ENCODE data around the gene GFER.

The GFER gene

DNA sequence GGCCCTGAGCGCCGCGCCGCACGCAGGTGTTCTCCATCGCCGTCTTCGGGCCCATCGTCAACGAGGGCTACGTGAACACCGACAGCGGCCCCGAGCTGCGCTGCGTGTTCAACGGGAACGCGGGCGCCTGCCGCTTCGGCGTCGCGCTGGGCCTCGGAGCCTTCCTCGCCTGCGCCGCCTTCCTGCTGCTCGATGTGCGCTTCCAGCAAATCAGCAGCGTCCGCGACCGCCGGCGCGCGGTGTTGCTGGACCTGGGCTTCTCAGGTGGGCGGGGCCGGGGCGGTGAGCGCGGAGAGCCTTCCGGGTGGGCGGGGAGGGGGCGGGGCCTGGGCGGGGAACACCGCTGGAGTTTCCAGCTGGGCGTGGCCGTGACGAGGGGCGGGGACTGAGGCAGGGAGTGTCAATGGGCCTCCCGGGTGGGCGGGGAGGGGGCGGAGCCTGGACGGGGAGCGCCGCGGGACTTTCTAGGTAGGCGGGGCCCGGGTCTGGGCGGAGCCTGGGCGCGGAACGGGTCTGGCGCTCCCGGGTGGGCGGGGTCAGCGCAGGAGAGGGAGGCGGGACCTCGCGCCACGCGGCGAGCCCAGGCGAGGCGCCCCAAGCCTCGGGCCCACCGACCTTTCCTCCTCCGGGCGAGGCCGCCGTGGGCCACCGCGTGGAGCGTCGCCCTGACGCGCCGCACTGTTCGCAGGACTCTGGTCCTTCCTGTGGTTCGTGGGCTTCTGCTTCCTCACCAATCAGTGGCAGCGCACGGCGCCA lies 8.1 kb downstream of the GFER start:
- DNase-seq: no peak

- no peak for DNase-seq
Measured at GRCh38 chr16:1992704-1993317, 8.8 kb downstream of the GFER start.

DNA sequence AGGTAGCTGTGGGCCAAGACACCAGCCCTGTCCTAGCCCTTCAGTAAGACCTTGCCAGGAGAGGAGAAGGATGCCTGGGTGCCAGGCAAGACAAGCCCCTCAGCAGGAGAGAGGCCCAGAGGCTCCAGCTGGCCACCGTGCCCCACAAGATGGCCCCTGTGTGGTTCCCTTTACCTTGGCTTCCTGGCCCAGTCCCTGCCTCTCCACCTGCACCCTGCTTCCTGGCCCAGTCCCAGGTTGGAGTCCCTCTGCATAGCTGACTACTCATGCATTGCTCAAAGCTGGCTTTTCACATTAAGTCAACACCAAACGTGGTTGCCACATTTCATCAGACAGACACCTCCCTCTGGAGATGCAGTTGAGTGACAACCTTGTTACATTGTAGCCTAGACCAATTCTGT lies 9.7 kb downstream of the GFER start:
- no peak for DNase-seq

DNA sequence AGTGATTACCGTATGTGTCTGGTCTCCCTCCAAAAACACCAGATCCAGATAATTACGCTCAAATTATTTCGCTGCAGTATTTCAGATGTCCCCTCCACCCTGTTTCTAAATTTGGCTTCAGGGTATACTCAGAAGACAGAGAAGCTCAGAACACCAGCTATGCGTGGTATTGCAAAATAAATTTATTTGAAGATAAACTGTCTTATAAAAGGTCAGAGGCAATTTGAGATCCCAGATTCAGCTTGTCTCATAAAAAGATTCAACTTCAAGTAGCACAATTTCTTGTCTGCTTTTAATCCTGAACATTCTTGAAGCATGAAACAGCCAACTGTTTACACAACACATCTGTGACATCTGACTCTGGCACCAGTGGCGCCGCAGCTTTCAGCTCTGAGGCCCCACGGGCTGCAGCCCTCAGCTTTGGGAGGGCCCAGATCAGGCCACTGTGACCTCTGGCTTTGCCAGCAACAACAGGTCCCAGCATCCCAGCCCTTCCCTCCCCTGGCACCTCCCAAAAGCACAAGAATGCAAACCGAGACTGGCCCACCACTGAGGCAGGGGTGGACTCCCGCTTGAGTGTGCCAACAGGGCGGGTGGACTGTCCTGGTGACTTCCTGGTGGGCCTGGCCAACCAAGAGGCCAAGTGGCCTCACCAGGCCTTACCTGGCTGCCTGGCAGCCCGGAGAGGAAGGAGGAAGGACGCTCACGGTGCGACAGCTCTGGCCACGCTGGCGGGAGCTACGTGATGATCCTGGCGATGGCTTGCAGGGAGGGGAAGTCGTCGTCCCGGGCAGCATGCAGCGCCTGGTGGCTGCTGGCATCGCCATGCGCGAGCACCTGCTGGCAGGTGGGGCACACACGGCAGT lies 13.7 kb downstream of the GFER start:
- DNase-seq: no peak

GRCh38 chr16:1998360-1998835 lies 14.4 kb downstream of the GFER start:
- DNase-seq: no peak

DNA sequence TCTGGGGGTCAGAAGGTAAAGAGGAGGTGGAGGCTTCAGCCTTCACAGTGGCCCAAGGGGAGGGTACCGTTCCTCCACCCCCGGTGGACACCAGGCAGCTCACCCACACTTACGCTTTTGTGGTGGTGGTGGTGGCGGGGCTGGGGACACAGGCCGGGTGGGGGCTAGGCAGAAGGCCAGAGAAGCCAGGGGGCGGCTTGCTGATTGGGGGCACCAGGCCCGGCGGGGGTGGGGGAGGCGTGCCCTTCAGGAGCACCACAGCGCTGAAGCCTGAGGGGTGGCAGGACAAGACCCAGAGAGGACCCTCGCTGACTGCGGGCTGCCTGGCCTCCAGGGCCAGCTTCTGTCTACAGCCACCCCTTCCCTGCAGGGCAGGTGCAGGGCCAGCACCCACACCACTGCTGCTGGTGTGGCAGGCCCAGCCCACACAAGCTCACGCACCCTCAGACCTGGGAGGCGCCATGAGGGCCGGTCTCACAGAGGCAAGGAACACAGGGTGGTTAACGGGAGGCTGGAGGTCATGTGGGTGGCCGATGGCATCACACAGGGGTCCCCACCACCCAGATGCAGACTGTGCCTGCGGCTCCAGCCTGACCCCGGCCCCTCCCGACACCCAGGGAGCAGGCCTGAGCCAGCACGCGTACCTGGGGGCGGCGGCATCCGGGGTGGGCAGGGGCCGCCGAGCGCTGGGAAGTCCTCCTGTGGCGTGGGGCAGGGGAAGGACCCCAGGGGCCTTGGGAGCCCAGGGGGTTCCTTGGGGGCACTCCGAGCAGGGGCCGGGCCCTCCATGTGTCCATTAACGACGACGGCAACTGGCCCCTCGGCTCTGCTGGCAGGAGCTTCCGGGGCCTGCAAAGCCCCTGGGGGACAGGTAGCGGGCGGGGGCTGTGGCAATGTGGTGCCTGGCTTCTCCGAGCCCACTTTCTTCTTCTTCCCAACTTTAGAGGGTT lies 15.1 kb downstream of the GFER start:
- DNase-seq: no peak

GRCh38 chr16:1999866-2000514 lies 16.0 kb downstream of the GFER start:
- no peak for DNase-seq

GRCh38 chr16:2001035-2001434 lies 17.0 kb downstream of the GFER start:
- no peak for DNase-seq

GRCh38 chr16:2001456-2002355 lies 17.7 kb downstream of the GFER start:
- DNase-seq: no peak

DNA sequence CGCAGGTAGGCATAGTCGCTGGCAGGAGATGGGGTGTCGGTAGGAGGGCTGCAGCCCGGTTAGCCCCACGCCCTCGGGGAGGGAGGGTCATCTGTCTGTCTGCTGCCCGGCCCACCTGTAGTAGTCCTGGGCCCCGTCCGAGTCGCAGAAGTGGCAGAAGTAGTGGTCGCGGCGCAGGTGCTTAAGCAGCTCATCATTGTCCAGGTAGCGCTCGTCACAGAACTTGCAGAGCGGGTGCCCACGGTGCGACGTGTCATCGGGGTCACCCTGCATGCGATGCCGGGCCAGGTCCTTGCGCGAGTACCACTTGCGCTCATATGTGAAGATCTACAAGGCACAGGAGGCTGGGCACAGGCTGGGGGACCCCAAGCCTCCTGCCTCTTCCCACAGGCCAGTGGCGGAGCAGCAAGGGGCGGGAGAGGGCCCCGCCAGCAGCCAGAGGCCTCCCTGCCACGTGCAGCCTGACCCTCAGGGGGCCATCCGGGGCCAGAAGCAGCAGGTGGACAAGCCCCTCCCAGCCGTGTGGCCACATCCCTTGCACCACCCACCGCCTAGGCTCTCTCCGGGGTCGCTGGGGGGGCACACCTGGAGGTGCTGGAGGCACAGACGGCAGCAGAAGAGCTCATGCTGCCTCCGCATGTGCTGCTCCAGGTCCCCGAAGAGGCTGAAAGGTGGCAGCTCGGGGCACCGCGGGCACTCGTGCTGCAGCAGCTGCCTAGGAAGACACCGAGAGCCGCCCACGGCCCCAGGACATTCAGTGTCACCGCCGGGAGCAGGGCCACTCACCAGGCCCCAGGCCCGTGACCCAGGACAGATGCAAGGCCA lies 18.6 kb downstream of the GFER start:
- no peak for DNase-seq

DNA sequence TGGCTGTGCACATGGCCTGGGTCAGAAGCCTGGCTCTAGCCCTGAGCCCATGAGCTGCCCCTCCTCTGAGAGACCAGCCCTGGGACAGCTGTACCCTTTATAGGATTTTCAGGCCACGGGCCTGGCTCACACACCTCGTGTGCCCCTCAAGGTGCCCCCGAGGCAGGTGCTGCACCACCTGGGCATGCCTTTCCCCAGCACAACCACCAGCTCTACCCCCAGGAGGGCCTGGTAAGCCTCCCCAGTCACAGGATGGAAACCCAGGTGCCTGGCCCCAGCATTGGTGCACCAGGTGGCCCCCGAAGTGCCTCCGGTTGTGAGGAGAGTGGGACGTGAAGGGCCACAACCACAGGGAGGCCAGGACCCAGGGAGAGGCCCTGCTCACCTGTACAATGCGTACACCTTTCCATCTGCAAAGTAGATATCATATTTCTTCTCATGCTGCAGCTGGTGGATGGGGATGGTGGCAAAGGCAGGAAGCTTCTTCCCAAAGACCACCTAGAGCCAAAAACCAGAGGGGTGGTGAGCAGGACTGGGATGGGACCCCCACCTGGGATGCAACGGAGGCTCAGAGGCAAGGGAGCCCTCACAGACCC lies 19.3 kb downstream of the GFER start:
- DNase-seq: no peak

DNA sequence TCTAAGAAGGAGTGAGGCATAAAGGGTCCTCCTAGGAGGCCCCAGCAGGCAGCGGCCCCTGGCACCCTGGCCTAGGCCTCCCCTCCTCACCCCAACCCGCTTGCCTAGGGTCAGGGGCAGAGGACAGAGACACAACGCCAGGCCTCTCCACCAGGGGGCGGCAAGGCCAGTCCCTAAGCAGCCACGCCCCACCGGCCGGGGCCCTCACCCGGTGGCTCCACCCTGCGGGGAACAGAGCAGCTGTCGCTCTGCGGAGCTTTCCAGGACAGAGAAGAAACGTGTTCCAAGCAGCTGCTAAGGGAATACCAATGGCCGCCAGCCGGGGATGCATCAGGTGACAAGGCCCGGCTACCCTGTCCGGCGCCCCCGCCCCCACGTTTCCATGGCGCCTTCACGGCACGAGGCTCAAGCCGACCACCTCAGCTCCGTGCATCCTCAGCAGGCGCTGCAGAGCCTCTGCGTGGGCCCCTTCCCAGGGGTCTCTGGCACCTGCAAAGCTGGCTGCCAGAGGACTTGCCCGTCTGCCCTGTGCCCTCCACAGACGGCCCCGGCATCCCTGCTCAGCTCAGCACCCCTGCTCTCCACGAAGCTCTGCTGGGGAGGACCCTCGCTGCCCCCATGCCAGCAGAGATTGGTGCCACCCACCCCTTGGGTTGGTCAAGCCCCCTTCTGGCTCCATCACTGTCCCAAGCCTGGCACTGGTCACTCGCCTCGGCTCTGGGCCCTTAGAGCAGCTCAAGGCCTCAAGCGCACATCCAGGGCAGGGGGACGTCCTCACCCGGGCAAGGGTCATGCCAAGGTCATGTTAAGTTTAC lies 20.0 kb downstream of the GFER start:
- peak; percentile 96 for DNase-seq

- peak; percentile 55 for DNase-seq
Measured at GRCh38 chr16:2004795-2005517, 21.0 kb downstream of the GFER start.

DNA sequence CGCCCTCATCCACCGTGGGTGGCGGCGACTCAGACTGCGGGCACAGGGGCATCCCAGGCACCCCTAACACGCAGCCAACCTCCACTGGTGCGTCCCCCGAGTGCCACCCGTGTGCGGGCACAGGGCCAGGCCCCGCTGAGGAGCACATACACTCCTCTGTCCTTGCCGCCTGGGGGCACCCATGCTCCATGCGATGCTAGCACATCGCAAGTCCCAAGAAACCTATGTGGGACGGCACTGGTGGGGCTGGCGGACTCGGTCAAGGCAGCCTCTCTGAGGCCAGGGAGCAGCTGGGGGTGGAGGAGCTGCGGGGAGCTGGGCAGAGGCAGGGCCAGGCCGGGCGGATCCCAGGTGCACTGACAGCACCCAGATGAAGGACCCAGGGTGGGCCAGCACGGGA lies 21.7 kb downstream of the GFER start:
- DNase-seq: no peak

- DNase-seq: no peak
Measured at GRCh38 chr16:2006317-2006716, 22.3 kb downstream of the GFER start.

DNA sequence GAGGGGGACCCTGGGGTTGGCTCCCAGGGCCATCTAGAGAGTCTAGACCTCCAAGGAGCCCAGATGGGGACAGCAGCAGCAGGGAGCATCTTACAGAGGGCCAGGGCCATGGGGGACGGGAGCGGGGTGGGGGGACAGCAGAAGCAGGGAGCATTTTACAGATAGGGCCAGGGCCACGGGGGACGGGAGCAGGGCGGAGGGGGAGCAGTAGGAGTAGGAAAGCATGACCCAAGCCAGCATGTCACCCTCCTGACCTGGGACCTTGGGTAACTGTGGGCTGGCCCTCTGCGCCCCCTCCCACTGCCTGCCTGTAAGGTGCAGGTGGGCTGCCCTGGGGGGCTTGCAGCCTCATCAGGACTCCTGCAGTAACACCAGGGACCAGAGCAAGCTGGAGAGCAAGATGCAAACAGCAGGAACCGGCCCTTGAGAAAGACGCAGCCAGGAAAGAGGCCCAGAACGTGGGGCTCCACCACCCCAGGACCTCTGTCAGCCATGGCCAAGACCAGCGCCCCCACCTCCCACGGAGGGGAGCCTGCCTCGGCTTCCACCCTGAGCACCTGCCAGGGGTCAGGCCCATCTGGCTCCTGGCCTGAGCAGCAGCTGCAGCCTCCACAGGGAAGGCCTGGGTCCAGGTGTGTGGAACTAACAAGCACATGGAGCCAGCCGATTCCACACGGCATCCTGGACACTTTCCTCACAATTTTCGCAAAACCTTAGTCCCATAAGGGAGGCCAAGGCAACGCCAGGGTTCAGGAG lies 23.3 kb downstream of the GFER start:
- DNase-seq: no peak

GRCh38 chr16:2008009-2008526 lies 24.1 kb downstream of the GFER start:
- no peak for DNase-seq
